IPS DF 4.7 (cell line): Measurements from ENCODE around the gene STX8.
"Not testable (repeated sequence)": the region's sequence is repeated elsewhere in the genome, so short reads cannot be mapped to it uniquely, and the experiment has no call there.

Experiments
- DNase-seq: peaks from one replicate; pipeline ENCODE4 v3.0.0-alpha.2; 2013; ENCODE audit warnings: low spot score; ENCODE audit errors: extremely low read depth

Gene STX8

DNA sequence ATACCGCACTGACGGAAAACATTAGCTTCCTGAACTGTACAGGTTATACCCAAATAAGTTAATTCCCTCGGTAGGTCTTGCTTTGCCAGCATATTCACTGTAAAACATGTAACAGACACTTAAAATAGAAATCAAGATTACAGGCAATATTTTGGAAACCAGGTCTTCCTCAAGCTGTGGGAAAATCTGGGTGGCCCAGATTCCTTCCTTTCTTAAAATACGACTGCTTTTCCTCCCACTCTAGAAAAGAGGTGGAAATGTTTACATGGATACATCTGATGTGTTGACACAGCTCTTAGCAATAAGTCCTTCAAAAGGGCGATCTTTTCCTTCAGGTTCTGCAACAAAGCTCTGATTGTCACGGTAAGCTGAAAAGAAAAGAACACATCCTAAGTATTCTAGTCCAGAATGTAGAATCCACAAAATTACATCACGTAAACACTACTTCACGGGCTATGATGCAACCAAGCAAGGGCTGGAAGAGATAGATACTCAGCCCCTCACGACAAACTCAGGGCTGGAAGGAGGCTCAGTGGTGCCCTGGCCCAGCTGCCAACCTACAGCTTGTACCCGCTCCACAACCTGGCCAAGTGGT is 18.4 kb downstream of the STX8 start:
- DNase-seq = no peak

DNA sequence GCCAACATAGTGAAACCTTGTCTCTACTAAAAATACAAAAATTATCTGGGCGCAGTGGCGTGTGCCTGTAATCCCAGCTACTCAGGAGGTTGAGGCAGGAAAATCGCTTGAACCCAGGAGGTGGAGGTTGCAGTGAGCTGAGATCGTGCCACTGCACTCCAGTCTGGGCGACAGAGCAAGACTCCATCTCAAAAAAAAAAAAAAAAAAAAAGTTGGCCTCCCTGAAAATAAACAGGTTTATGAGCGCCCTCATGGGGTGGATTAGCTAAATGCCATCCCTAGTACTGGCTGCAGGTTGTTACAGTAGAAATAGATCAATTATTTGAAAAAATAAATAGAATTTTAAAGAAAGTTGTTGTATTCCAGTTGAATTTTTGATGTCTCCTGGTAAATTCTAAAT is 20.9 kb downstream of the STX8 start:
- DNase-seq = not testable (repeated sequence)

DNA sequence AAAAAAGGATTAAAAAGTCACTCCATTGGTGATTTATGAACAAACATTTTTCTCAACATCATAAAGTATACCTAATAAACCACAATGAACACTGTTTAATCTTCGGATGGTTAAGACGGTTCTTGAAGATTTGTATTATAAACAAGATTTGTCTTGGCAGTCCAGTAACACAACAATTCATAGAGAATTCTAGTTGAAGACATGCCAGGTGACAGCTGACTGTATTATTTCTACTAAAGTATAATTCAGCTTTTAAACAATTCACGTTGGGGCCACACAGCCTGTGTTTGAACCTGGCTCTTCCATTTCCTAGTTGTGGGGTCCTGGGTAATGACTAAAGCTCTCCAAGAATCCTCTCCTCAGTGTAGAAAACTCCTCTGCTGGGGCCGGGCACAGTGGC is 22.0 kb downstream of the STX8 start:
- DNase-seq = no peak

- DNase-seq = no peak
Measured at GRCh38 chr17:9553181-9553580, 22.4 kb downstream of the STX8 start.

GRCh38 chr17:9549215-9549614 is 26.4 kb downstream of the STX8 start:
- no peak for DNase-seq

DNA sequence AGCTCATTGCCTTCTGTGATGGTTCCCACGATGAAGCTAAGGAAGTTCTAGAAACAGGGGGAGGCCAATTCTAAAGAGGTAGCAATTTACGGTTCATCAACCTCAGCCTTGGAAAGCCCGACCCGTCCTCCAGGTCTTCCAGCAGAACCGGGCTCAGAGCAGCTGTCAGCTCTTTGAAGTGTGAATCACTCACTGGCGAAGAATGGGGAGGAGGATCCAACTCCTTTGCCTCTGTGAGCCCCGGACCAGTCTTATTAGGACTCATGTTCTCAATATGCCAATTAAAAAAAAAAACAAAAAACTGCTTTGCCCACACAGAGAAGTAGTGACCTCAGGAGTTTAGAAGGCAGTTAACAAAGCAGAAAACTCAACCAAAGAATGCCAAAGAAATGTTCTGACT is 31.4 kb downstream of the STX8 start:
- no peak for DNase-seq

GRCh38 chr17:9541718-9542117 is 33.9 kb downstream of the STX8 start:
- no peak for DNase-seq

GRCh38 chr17:9538626-9539025 is 37.0 kb downstream of the STX8 start:
- no peak for DNase-seq

DNA sequence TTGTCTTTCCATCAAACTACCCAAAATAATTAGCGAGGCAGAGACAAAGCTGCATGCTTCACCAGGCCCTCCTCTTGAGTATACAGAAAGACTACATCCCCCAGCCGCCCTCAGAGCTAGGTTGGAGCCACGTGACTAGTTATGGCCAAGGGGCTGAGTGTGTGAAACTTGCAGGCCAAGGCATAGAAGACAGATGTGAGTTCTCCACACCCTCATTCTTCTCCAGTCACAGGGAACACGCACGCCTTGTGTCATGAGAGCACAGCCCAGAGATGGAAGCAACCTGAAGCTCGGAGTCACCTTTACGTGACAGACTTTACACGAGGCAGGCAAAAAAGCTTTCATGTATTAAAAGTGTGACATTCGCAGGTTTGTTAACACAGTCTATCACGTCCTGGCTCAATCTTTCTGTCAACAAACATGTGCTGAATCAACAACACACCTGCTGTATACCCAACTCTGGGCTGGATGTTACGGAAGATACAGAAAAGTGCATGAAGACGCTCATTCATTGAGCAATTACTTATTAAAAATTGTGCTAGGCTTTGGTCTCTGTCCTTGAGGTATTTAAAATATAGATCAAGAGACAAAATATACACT is 38.3 kb downstream of the STX8 start:
- DNase-seq = no peak

DNA sequence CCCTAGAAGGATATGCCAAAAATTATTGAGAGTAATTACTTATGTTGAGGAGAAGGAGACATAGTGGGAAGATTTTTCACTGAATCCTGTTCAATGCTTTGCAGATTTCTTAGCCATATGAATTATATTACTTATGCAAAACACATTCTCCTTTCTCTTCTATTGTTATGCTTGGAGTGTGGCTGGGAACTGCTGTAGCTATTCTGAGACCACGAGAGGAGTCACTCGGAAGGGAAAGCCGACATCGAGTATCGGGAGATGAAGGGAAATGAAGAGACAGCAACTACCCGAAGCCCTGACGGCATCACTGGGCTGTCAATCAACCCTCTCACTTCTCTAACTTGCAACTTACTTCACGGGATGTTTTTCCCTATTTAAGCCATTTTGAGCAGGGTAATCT is 39.6 kb downstream of the STX8 start:
- DNase-seq = no peak

DNA sequence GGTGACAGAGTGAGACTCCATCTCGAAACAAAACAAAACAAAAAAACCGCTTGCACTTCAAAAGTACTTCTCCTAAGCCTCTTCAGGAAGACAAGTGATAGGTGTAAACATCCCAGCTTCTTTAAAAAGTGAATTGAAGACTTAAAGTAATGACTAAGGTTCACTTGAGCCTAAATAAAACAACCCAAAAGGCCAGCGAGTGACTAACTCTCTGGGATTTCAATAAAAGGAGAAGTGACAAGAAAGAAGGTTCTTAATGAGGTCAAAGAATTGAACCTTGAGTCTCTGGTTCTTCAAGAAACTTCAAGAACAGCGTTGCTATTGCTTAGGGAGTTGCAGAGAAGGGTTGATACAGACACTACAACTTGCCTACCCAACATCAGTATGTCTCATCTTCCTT is 42.2 kb downstream of the STX8 start:
- DNase-seq = no peak

DNA sequence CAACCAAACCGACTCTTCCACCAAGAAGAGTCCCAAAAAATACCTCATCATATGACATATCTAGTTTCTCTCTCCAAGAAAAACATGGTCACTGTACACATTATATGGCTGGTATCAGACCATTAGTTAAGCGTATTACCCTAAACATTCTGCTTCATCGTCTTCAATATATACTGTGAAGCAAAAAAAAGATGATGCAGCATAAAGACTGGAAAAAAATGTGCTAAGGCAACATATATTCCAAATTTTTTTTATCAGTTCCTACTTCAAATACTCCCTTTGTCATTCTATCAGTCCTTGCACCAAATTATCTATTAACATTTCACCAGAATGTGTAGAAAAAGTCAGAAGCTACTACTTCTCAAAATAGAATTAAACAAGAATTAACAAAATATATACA is 42.9 kb downstream of the STX8 start:
- no peak for DNase-seq

GRCh38 chr17:9531034-9531433 is 44.6 kb downstream of the STX8 start:
- DNase-seq = no peak

GRCh38 chr17:9529033-9529700 is 46.5 kb downstream of the STX8 start:
- DNase-seq = no peak

DNA sequence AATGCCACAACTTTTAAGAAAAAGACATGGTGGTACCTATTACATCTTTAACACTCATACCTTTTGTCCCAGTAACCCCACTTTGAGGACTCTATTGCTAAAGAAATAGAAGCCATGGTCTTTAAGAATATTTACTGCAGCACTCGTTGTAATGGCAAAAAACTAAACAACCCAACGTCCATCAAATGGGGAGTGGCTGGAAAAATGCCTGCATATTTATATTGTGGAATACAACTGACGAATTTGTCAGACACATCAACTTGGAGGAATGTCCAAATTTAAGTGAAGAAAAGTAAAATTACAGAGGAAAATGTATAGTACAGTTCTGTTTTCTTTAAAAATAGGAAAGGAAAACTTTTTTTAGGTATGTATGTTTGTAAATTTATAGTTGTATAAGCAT is 47.8 kb downstream of the STX8 start:
- no peak for DNase-seq

DNA sequence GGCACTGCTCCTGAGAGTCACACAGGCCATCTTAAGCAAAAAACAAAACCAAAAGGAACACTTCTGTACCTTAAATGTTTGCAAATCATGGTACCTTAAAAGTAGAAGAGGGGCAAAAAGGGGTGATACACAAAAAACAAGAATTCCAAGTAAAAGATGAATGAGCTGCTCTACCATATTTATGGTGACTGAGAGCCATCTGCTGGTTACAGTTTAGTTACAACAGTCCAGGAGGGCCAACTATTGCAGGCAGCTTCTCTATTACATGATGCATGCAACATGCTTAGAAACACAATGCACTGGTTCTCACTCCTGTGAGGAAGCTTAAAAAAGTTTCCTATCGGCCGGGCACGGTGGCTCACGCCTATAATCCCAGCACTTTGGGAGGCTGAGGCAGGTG is 53.5 kb downstream of the STX8 start:
- peak; percentile 22 for DNase-seq

- DNase-seq = no peak
Measured at GRCh38 chr17:9521062-9521461, 54.6 kb downstream of the STX8 start.

DNA sequence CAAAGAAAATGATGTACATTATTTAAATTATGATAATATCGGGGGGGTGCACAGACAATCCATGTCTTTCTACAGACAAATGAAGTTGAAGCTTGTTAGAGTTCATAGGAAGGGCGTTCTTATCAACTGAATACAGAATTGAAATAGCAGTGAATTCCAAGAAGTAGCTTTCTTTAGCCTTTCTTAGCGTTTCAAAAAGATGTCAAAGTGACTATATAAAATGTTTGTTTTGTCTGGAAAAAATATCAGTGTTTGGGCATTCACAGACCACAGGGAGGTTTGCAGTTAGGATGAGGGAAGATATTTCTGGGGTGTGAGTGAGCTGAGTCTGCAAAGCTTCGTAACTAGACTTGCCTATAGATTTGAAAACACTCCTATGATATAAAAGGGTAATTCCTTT is 55.0 kb downstream of the STX8 start:
- no peak for DNase-seq

DNA sequence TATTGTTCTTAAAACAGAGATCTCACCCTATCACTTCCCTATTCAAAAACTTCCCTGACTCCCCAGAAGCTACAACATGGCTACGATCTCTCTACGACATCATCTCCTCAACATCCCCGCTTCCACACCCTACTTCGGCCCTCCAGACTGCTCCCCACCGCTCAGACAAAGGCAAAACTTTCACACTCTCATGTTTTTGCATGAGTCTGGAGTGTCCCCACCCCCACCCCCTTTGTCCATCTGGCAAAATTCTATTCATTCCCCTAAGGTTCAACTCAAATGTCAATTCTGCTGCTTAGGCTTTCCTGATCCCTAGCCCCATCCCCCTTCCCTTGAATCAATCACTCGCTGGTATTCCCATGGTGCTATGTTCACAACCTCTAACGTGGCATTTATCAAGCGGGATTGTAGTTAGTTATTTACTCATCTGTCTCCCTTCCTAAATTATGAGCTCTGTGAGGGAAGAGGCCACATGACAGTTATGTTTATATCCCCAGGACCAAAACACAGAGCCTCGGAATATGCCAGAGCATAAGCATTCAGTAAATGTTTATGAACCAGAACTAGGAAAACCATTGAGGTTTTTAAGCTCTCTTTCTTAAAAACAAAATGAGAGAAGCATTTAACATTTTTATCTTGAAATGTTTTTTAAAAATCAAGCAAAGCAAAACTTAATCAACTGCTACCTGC is 55.9 kb downstream of the STX8 start:
- no peak for DNase-seq

DNA sequence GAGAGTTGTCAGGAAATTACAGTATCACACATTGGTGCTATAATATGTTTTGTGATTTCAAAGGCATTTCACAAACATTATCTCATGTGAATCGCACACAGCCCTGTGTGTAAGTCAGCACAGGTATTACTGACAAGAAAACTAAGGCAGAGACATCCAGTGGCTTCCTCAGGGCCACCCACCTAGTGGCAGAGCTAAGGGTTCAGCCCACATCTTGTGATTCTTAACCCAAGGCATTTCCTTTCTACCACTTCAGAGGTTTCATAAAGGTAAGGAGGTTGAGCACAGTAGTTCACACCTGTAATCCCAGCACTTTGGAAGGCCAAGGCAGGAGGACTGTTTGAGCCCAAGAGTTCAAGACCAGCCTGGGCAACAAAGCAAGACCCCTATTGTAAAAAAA is 58.2 kb downstream of the STX8 start:
- no peak for DNase-seq

- DNase-seq = no peak
Measured at GRCh38 chr17:9513266-9513665, 62.4 kb downstream of the STX8 start.

- DNase-seq = no peak
Measured at GRCh38 chr17:9512323-9513168, 63.1 kb downstream of the STX8 start.
